Stimulated activated naive CD4-positive, alpha-beta T cell (primary cell): ENCODE measurements around the gene MMP23B.
A peak's percentile ranks its signal among the peaks of the same experiment; 100 is the strongest.
"Not testable (repeated sequence)": the region's sequence is repeated elsewhere in the genome, so short reads cannot be mapped to it uniquely, and the experiment has no call there.

Experiments used
- DNase-seq, 6 experiments: peaks; one replicate each; lab custom pipeline; 2025; lab: John Stamatoyannopoulos, UW

Gene MMP23B

DNA sequence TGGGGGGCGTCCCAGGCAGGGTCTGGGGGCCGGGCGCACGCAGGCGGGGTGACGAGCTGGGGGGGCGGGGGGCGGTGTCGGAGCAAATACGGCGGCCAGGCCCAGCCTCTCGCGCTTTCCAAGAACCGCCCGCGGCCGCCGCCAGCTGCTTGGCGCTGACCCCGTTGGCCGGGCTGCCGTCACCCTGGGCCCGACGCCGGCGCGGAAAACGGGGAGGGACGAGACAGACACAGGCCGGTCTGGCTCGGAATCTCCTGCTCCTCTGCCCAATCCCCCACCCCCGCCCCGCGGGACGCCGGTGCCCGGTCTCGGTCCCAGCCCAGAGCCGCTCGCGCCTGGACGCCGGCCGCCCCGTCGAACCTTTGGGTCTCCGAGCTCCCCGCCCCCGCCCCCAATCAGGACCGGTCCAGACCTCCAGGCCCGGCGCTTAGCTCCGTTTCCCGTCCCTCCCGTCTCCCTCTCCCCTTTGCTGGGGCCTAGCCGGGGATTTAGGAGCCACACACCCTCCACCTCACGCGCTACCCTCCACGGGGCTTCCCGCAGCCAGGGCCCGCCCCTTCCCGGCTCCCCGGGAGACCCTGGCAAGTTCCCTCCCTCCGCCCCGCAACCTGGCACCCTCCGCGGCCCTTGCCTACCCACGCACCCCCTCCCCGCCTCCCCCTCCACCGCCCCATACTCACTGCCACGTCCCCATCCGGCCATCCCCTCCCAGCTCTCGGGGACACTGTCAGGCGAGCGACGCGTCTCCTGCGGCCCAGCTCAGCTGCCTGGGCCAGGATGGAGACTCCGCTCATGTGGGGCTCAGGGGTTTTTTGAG, 800 bp upstream of the MMP23B start:
- DNase-seq: peak in 1 of 6 experiments; percentile 39

DNA sequence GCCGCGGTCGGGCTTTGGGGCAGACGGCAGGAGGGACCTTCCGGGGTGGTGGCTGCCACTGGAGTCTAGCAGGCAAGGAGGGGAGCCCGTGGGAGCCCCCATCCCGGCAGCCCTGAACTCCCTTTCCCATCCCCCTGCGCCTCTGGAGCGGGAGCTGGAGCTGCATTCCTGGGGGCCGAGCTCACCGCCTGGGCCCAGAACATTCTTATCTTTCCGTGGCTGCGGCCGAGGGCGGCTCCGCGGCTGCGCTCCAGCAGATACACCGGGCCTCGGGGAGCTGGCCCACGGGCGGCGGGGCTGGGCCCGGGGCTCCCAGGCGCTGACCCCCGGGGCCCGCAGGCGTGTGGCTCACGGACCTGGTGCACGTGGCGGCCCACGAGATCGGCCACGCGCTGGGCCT, 1.4 kb downstream of the MMP23B start:
- not testable (repeated sequence) for DNase-seq

DNA sequence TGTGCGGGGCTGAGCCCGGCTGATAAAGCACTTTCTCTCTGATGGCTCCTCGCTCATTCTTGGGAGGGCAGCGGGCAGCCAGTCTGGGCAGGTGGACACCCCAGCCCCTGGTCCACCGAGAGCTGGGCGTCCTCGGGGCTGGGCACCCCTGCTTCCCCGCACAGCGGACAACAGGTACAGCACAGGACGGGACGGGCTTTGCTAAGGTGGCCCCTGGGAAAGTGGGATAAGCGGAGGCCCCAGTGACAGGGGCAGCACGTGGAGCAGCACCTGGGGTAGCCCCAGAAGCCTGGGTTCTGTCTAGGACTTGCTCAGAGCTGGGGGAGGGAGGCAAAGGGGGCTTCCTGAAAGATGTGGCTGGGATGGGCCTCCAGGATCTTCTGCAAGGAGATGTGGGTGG, 2.6 kb downstream of the MMP23B start:
- DNase-seq: not testable (repeated sequence)

DNA sequence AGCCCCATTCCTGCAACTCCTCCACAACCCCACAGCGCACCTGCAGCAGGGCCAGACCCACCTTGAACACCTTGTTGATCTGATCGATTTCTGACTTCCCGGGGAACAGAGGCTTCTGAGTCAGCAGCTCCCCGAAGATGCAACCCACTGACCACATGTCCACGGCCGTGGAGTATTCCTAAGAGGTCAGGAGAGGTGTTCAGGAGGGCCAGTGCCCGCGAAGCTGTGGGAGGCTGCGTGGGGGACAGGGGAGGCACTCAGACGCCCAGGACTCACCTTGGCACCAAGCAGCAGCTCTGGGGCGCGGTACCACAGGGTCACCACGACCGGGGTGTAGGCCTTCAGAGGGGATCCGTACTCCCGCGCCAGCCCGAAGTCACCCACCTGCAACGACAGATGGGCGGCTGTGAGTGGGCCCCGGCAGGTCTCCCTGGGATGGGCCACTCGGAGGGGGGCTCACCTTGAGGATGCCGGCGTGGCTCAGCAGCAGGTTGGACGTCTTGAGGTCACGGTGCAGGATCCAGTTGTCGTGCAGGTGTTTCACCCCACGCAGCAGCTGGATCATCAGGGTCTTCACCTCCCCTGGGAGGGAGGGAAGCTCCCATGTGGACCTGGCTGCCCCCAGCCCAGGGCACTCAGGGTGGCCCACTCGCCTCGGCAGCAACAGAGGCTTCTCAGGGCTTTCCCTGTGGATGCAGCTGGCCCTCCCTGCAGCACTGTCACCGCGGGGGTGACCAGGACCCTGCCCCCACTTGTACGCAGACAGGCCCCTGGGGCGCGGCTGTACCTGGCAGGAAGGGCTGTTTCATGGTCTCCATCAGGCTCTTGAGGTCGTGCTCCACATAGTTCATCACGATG, 4.9 kb downstream of the MMP23B start:
- DNase-seq: not testable (repeated sequence)

DNA sequence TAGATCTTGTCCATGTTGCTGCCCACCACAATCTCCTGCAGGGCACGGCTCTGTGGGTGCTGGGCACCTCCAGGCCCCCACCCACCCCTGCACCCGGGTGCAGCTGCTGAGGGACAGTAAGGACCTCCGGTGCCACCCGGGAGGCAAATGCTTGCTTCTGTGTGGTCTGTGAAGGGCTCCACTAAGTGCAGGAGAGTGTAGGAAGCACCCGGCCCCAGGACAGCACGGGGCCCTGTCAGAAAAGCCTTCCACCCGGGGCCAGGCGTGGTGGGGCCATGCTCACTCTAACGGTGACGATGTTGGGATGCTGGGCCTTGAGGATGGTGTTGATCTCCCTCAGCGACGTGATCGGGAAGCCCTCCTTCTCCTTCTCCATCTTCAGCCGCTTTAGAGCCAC, 5.5 kb downstream of the MMP23B start:
- not testable (repeated sequence) for DNase-seq

DNA sequence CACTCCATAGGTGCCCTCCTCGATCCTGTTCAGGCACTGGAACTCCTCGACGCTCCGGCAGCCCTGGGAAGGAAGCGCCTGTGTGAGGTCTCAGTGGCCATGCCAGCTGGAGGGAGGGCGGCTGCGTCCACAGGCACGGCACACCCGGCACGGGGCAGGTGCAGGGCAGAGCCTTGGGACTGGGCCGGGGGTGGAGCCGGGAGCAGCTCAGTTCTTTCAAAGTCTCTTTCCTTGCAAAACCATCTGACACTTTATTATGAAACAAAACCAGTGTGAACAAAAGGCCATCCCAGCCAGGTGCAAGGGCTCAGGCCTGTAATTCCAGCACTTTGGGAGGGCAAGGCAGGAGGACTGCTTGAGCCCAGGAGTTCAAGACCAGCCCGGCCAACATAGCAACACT, 6.6 kb downstream of the MMP23B start:
- DNase-seq: not testable (repeated sequence)

DNA sequence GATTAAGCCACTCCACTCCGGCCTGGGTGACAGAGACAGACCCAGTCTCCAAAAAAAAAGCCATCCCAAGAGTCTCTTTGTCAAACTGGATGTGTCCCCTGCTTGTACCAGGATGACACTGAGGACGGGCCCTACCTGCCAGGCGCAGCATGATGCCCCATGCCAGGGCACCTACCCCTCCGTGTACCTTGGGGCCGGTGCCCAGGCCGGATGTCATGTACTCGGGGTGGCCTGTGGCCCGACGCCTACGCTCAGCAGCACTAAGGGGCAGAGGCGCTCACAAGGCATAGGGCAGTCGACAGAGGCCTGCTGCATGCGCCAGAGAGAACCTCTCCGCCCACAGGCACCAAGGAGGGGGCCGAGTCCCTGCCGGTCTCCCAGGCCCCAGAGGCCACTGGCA, 7.4 kb downstream of the MMP23B start:
- DNase-seq: not testable (repeated sequence)

DNA sequence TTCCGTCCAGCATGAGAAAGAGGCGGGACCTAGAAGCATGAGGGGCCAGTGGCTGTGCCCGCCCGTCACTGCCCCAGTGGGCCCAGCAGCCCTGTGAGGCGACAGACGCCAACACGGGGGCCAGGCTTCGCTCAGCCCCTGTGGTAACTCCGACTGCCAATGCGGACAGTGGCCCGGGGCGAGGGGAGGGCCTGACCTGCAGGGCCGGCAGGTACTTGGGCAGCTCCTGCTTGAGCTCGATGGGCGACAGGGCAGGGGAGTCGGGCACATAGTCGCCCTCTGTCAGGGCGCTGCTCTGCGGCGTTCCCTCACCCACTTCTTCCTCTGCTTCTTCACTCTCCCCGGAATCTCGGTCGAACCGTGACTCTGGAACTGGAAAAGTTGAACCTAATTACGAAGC, 8.1 kb downstream of the MMP23B start:
- DNase-seq: not testable (repeated sequence)

DNA sequence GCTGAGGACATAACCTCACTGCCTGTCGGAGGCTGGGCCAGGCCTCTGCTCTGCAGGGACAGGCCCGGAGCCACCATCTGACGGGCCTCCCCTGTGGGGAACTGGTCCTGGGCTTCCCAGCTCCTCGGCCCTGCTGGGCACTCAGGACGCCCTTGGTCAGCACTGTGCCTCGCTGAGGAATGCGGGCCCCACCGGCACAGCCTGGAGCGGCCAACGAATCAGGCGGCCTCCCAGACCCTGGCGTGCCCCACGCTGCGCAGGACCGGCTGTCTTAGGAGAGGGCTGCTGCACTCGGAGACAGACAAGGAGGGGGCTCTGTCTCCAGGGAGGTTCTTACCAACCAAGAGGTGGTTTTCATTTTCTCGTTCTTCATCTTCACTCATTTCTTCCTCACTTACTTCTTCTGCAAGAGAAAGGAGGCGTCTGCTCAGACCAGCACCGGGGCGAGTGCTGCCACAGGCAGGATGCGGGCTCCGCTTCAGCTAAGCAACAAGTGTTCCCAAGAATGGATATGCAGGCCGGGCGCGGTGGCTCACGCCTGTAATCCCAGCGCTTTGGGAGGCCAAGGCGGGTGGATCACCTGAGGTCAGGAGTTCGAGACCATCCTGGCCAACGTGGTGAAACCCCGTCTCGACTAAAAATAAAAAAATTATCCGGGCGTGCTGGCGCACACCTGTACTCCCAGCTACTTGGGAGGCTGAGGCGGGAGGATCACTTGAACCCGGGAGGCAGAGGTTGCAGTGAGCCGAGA, 8.9 kb downstream of the MMP23B start:
- not testable (repeated sequence) for DNase-seq

DNA sequence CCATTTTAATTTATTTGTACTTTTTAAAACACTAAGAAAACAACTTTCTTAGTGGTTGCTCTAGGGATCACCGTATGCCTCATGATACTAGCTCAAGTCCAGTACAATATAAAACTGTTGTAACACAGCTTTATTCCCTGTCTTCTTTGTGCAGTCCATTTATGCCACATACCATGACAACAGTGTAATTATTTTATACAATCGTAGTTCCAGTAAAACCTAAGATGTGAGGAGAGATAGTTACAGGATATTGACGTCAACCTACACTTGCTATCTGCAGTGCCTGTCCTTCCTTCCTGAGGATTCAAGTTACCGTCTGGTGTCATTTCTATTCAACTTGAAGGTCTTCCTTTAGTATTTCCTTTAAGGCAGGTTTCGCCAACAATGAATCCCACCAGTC, 14.4 kb downstream of the MMP23B start:
- not testable (repeated sequence) for DNase-seq

DNA sequence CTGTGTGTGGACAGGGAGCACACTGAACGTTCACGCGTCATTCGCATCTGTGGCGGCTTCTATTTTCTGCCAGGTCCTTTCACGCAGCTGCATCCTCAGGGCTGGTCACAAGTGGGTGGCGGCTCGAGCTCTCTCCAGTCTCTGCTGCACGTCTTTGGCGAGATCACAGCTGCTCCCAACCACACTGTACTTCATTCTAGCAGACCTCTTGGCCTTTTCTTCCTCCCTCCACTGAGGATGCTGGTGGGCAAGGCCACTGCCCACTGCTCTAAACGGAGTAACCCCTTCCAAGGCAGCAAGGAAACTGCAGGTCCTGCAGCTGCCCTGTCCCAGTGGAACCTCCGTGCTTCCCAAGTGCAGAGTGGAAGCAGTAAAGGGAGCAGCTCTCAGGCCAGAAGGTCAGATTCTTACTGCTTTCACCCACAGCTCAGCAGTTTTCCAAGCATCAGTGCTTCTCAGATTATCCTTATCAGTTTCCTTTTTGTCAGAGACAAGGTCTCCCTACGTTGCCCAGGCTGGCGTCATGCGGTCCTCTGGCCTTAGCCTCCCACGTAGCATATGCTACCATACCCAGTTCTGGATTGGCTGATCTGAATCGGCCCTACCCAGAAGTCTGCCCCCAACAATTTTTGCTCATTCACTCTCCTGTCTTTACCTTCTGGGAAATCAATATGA, 15.7 kb downstream of the MMP23B start:
- DNase-seq: not testable (repeated sequence)

DNA sequence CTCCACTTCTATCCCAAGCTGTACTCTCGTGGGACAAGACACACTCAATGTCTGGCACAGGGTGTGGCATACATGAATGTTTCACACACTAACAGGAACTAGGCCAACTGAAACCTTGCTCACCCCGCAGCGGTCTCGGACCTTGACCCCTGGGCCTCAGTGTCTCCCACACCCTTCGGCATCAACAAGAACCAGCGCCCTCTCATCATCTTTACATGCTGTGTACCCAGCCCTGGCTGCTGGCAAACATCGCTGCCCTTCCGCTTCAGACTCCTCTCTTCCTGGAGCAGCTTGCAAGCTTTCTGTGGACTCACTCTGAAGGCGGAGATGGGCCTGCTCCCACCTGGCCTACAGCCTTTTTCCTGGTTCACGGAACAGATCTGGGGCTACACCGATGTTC, 16.3 kb downstream of the MMP23B start:
- DNase-seq: not testable (repeated sequence)

DNA sequence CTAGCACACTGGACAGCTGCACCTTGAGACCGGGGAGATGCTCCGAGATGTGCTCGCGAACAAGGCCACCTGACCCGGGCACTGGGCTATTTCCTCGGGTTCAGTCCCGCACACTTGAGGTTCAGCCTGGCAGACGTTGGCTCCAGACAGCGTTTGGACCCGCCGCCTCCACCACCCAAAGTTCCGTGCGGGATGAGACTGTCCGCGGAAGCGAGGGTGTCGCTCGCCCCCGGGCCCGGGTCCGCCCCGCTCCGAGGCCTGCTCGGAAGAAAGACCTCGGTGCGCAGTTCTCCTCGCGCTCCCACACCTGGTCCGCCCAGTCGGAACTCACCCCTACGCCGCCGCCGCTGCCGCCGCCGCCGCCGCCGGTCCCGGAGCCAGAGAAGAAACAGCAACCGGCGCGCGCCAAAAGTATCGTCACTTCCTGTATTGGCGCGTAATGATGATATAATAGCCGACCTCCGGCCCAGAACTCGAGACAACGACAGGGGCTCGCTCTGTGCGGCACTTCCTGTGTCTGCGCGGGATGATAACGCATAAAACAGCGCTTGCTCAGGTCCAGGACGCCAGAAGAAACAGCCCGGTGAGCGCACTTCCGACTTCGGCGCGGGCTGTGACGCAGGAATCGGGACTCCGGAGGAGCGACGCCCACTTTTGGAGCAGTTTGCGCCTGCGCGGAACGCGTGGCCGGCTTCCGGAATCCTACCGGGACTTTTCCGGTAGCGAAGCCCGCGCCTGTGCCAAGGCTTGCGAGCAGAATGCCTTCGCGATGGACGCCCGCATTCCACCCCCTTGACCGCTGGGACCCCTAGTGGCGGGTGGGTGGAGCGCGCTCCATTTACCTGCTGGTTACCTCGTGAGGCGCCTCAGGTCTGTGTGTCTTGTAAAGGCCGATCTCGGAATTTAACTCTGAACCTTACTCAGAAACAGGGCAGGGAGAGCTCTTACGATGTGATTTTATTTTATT, 26.9 kb downstream of the MMP23B start, which contains the start of gene CDK11B:
Gene CDK11B, minus strand, starts transcription at position 422 of the 967 bp plus-strand sequence. CDS start 1,519 bp downstream, outside the sequence.
- peak; percentile 86 to 97 (median 94) for DNase-seq

DNA sequence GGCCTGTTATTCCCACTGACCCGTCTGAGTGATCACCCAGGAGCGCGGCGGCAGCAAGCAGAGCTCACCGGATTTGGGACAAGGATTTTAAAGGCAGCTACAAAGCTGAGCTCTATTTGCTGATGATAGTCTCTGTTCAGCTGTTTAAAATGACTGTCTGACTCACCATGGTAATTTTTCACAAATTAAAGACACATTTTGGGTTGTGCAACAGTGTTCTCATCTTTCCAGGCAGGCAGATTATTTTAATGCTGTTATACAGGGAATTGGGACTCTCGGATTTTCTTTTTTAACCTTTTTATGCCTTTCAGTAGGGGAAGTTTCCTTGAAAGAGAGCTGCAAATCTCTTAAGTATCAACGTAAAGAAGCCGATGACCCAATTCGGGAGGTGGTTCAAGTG, 30.4 kb downstream of the MMP23B start:
- DNase-seq: not testable (repeated sequence)

DNA sequence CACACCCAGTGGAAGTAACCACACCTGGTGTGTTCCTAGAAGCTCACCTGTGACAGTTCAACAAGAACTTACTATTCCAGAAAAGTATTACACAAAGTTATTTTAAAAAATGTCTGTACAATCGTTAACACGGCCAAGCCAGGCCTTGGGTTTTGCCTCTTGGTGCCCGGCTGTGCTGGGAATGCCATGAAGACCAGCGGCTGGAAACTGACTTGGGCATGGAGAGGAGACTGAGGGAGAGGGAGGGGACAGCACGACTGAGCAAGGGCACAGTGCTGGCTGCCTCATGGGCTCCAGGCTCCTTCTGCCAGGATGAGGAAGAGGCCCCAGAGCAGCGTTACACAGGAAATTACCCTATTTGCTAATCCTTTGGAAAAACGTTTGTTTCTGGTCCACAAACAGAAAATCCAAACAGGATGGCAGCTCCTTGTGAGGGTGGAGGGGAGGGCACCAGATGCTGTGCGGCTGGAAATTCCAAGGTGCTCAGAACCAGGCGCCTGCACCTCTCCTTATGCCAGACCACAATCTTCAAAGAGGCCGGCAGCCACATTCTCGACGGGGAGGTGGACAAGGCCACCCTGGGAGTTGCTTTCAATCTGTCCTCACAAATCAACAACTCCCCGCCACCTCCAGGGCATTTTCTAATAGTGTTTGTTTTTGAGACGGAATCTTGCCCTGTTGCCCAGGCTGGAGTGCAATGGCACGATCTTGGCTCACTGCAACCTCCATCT, 31.0 kb downstream of the MMP23B start:
- not testable (repeated sequence) for DNase-seq

DNA sequence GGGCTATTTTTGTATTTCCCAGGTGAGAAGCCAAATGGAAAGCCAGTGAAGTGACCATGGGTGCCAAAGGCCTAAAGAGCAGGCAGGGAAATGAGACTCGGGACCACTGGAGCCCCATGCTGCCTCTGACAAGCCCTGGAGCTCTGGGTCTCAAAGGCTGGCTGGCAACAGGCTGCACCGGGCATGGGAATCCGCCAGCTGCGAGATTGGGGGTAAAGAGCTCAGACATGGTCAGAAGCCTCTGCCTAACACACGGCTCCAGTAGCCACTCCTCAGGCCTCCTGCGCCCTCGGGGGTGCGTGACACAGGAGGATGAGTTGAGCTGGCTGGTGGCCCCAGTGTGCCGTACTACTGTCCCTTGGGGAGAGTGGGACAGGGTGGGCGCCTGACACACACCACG, 32.3 kb downstream of the MMP23B start:
- DNase-seq: not testable (repeated sequence)

DNA sequence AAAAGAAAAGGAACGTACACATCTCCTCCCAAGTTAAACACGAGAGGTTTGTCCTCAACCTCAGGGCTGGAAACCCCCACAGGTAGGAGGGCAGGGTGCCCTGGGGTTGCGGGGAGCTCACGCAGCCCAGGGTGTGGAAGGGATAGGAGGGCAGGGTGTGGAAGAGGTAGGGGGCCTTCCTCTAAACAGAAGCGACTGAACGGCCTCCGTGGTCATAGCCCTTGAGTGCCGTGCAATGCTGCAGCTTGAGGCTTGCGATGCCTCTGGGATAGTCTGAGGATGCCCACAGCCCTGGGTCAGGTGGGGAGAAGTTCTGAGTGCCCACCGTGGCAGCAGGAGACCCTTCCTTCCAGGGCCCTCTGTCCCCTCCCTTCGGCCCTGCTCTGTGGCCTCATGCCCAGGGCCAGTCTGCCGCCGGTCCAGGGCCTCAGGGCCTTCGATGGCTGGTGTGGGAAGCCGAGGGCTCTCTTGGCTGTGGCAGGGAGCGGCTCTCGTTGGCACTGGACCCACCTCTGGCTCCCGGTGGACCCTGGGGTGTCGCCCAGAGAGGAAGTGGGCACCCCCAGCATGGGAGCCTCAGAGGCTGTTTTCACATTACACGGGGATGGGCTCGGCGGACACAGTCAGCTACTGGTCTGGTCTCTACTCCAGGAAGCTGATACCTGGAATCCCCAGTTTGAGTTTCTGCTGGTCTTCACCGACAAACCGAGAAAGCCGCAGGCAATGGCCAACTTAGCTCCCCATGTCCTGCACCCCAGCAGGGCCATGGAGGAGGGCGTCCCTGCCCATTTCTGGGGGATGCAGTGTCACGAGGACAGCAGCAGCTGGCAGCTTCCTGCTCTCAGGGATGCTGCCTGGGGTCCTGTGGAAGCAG, 33.2 kb downstream of the MMP23B start:
- DNase-seq: no peak

DNA sequence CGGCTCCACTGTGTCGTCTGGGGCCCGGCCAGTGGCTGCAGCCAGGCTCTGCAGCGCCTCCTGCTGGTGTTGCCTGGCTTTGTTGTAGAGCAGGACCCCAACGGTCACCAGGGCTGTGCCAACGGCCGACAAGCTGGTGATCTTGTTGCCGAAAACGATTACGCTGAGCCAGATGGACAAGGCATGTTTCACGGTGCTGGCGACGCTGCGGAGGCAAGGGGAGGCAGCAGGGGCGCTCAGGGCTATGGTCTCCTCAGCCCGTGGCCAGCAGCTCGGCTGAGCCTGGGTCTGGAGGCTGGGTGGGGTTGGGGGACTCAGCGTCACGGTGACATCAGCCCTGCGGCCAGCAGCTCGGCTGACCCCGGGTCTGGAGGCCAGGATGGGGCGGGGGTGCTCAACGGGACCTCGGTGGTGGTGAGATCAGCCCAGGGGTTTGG, 33.9 kb downstream of the MMP23B start:
- DNase-seq: peak in 2 of 6 experiments; percentile 10 to 19
